Myocyte (in vitro differentiated cells): Measurements from ENCODE around the gene CYP26A1. TPM values are rescaled to one million over a fixed set of nuclear protein-coding genes. Genes with fewer than 3 reads are reported as not detected.

Source experiments
- DNase-seq: peaks from one replicate; pipeline ENCODE4 v3.0.0-alpha.2; 2012; ENCODE audit warnings: low read depth
- total RNA-seq: library from RNA; depleted of rRNA; stranded (reverse); fragments of >200 nt; gene quantifications from 2 replicates; pipeline ENCODE4 v1.2.3, GENCODE V29; 2014

The CYP26A1 gene
- total RNA-seq, 1 donor from 2014 or later = not detected

DNA sequence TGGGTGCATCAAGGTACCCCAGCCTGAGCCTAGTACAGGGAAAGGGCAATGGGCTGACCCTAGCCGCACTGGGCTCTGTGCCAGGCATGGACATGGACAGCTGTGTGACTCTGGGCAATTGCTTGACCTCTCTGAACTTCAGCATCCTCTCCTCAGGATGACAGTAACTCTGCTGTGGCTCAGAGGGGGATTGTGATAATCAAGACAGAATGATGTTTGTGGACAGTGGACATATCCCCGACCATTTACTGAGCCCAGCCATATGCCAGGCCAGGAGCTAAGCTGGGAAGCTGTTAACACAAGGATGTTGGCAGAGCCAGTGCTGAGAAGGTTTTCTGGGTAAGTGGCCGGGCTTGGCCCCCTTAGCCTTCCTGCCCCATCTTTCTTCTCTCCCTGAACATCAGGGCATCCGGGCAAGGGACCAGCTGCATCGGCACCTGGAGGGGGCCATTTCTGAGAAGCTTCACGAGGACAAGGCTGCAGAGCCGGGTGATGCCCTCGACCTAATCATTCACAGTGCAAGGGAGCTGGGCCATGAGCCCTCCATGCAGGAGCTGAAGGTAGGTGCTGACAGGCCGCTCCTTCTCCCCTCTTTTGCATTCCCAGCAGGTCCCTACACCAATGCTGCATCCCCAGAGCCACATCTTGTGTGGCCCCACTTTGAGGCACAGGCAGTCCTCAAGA lies 9.6 kb upstream of the CYP26A1 start:
- DNase-seq = no peak

DNA sequence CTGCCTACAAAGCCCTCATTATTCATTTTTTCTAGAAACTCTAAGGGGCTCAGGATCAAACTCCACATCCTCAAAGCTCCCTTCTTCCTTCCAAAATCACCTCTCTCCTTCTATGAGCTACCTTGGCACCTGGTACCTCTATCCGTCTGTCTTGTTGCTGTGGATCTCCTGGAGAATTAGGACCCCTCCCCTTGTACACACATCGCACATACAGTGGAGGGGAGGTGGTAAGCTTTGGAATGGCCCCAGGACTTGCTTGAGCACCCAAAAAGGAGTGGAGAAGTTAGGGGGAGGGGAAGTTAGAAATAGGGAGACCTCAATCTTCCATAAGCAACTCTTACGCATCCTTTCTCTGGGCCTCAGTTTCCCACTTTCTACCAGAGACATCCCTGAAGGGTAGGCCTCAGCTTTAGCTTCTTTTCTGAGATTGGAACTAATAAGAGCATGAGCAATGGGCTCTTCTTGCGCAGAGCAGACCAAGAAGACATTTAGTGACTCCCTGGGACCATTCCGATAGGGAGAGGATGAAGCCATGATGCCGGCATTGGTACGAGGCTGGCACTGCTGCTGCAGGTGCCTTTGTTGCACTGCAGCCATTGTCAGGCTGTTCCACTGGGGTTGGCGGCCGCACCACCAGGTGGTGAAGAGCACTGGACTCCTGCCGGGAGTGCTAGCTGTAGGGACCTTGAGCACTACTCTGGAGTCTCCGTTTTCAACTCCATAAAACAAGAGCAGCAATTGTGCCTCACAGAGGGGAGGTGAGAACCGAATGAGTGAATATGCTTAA lies 8.6 kb upstream of the CYP26A1 start:
- no peak for DNase-seq

DNA sequence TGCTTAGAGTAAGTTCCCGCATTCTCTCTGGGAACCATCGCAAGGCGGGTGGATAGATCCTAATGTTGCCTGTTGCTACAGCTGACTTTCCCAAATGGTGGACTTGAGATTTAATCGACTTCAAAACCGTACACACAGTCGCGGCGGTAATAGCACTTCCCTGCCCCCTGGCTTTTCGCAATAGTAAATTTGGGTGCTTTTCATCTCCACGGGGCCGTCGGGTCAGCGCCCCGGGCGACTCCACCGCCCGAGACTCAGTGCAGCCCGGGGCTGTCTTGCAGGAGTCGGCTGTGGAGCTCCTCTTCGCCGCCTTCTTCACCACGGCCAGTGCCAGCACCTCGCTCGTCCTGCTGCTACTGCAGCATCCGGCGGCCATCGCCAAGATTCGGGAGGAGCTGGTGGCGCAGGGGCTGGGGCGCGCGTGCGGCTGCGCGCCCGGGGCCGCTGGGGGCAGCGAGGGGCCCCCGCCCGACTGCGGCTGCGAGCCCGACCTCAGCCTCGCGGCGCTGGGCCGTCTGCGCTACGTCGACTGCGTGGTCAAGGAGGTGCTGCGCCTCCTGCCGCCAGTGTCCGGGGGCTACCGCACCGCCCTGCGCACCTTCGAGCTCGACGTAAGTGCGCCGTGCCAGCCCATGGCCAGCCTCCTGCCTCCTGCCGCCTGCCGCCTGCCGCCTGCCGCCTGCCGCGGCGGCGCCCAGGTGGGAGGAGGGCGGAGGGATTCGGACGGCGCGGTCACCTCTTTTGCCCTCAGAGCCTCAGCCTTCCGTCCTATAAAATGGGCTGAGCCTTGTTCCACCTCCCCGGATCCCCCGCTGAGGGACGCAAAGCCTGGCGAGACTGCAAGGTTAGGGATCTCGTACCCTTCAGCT lies 7.8 kb upstream of the CYP26A1 start:
- DNase-seq = no peak

DNA sequence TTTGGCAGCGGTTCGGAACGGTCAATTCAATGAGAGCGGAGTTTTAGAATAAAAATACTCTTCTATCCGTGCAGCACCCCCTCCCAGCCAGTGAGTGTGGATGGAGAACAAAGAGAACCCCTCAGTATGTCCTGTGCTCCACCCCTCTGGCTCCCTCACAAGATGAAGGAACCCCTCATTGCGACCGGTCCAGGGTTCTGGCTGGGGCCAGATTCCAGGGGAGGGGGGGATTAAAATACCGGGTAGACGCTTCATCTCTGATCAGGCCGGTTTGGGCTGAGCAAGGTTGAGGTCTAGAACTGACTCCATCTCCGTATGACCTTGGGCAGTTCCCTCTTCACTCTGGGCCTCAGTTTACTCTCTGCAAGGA lies 7.2 kb upstream of the CYP26A1 start:
- no peak for DNase-seq

DNA sequence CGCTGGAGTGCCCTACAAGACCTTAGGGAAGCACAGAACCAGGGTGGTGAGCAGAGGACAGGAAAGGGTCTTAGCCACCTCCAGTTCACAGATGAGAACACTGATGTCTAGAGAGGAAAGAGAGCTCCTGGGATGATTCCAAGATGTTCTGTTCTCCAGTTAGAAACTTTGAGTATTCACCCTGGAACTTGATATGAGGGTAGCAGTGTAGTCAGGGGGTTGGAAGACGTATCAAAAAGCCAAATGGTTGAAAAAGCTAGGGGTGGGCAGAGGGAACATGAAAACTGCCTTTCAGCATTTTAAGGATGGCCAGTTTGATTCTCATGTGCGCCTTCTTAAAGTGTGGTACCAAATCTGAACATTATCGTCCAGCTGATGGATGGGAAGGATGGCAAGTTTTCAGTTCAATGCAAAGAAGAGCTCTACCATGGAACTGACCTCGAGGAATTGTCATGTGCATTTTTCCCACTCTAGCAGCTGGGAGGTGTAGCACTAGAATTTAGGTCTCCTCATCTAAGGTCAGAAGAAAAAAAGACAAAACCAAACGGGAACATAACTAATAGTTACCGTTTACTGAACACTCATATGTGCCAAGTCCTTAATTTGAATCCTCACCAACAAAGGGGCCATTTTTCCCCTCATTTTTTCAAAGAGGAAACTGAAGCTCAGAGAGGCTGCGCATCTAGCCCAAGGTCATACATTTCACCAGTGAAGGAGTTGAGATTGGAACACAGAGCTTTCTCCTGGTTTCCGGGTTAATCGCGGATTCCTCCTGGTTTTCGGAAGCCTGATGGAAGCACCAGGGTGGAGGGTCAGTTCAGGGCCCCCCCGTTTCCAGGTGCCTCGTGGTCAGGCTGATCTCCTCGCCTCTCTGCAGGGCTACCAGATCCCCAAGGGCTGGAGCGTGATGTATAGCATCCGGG lies 6.0 kb upstream of the CYP26A1 start:
- no peak for DNase-seq

DNA sequence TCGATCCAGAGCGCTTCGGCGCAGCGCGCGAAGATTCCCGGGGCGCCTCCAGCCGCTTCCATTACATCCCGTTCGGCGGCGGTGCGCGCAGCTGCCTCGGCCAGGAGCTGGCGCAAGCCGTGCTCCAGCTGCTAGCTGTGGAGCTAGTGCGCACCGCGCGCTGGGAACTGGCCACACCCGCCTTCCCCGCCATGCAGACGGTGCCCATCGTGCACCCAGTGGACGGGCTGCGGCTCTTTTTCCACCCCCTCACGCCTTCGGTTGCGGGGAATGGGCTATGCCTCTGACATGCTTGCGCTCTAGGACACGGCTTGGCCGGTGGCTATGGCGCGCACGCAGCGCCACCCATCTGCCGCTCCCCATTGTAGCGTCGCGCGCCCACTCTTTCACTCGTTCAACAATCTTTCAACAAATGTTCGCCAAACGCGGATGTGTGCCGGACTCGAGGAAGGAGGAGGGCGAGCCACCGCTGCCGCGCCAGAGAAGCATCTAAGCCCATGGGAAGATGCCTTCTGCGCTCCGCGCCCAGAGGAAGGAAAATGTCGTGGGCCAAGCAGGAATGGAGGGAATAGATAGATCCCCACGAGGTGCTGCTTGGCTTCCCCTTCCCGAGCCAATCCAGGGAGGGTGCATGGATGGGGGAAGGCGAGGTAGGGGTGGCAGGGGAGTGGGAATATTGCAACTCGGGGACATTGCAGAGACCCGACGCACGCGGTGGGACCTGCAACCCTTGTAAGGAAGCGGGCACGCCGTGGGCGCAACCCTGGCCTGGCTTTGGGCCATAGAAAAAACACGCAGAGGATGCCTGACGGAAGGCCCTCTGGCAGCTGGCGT lies 5.1 kb upstream of the CYP26A1 start:
- no peak for DNase-seq

DNA sequence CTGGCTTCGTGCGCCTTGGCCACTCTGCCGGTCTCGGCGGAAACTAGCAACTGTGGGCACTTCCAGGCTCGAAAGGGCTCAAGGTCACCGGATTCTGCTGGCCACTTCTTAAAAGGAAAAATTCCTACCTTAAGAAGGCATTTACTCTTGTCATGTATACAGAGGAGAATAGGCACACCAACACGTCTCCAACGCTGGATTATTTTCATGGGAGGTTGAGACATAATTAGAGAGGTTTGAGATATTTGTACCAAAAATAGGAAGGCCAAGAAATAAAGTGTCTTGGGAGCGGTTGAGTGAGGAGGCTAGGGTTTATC lies 4.5 kb upstream of the CYP26A1 start:
- DNase-seq = no peak

DNA sequence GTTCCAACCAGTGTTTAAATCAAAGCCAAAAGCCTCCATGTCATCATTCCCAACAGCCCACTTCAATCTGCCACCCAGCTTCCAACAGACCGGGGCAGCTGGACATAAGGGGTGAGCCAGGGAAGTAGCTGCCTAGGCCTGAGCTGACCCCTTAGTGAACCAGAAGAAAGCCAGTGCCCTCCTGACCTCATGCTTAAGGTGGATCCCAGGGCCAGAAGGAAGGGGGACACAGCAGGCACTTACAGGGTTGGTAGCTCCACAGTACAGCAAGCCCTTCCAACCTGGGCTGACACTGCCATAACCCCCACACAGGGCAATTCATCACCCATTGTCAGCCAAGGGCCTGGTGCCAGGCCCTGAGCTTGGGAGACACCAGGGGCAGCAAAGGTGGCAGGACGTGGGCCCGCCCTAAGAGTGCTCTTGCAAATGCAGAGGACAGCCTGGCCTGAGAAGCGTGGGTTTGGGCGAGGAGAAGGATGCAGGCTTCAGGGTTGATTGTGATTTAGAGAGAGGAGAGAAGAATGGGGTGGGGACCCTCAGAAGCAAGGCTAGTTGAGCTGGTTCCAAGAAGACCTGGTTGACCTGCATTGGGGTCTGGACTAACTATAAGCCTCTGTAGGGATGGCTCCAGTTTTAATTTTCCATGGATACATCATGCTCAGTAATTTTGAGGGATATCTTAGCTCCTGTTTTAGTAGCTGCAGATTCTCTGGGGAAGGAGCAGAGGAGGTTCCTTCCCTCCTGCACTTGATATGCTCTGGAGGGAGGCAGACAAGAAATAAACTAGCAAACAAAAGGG lies 3.1 kb upstream of the CYP26A1 start:
- no peak for DNase-seq

DNA sequence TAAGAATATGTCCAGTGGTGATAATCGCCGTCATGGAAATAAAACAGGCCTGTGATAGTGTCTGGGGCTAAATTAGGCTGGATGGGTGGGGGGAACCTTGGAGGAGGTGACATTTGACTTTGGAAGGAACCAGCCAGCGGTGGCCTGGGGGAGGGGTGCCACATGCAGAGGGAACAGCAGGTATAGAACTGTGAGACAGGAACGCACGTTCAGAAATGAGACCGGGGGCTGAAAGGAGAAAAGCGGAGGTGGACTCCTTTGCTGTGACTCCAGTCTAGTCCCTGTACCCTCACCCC lies 2.6 kb upstream of the CYP26A1 start:
- no peak for DNase-seq

DNA sequence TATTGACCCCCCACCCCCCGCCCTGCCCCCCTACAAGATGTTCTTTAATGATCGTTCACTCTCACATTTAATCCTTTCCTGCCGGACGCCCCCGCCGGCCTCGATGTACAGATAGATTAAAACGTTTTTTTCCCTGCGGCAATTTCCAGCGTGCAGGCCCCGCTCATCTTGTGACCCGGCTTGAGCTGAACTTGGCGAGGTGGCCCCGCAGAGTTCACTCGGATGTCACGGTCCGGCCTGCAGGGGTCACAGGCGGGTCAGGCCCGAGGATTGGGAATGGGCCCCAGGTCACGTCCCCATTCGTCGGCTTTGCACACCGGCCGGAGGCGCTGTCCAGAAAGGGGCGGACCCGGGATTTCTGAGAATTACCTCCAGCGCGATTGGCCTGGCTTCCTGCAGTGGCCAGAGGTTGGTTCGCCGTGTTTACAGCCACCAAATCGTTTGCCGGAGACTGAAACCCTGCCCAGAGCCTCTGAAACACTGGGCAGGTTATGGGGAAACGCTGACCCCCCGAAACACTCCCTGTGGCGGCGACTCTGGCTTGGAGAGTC lies 1.9 kb upstream of the CYP26A1 start:
- DNase-seq = no peak

DNA sequence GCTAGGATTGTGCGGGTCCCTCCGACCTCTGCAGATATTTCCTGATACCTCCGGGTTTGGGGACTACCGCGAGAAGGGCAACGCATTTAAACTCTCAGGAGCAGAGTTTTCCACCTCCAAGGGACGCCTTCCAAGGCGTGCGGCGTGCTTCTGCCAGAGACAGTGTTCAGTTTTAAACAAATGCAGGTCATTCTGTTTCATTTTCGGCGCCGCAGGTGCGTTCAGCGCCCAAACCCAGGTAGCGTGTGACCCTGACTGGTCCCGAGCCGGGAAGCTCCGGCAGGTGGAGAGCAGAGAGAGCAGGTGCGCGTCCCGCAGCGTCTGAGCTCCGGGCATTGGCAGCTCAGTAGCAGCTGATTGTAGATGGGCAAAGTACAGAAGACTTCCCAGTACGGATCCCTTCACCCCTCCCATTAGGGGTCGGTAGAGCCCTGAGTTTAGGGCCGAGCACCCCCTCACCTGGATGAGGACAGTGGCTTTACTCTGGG lies 1.4 kb upstream of the CYP26A1 start:
- no peak for DNase-seq

DNA sequence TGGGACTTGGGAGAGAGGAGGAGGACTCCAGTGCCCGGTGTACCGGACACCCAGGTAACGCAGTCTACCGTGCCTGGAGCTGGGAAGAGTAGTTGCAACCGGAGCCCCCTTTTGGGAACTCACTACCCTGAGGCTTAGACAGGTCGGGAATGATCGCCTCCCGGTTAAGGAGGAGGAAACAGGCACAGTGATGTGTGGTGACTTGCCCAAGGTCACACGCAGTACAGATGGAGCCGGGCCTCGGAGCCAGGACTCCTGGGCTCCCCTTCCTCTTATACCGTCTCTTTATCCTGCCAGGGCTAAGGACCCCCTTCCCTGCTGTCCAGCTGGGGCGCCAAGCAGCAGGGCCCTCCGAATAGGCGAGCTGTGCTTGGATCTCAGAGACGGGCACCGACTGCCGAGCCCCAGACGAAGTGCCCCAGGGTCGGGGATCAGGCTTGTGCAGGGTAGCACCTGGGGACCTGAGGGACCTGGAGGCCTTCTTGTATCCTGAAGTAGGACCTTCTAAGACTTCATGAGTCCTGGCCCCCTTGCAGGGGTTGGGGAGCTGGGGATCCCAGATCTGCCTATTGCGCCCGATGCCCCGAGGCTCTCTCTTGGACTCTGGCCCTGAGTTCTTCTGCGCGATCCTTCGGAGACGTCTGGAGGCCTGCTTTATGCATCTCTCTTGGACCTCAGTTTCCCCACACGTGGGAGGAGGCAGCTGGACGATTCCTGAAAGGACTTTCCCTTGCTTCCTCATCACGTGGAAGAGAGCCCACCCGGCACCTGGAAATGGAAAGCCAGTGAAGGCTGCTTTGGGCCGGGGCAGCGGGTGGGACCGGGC lies 767 bp upstream of the CYP26A1 start:
- no peak for DNase-seq

DNA sequence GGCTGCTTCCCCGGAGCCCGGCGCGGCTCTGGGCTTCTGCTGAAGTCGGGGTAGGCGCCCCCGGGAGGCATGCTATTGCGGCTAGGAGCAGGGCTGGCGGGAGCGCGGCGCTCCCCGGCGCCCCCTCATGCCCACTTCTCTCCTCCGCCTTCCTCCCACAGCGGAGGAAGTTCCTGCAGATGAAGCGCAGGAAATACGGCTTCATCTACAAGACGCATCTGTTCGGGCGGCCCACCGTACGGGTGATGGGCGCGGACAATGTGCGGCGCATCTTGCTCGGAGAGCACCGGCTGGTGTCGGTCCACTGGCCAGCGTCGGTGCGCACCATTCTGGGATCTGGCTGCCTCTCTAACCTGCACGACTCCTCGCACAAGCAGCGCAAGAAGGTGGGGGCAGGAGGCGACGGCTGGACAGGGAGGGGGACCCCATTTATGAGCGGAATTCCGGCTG lies 479 bp downstream of the CYP26A1 start:
- DNase-seq = no peak

DNA sequence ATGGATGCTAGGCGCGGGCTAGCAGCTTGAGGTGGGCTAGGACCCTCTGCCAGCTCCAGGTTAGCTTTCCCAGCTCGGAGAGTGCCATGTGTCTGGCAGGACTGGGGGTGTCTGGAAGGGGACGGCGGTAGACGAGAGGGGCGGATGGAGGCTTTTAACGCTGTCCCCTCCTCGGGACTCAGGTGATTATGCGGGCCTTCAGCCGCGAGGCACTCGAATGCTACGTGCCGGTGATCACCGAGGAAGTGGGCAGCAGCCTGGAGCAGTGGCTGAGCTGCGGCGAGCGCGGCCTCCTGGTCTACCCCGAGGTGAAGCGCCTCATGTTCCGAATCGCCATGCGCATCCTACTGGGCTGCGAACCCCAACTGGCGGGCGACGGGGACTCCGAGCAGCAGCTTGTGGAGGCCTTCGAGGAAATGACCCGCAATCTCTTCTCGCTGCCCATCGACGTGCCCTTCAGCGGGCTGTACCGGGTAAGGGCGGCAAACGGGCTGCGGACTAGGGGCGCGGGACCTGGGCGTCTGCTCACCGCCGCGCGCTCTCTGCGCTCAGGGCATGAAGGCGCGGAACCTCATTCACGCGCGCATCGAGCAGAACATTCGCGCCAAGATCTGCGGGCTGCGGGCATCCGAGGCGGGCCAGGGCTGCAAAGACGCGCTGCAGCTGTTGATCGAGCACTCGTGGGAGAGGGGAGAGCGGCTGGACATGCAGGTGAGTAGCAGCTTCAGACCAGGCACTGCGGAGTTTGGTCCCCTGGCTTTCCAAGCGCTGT lies 1.1 kb downstream of the CYP26A1 start:
- DNase-seq = no peak

DNA sequence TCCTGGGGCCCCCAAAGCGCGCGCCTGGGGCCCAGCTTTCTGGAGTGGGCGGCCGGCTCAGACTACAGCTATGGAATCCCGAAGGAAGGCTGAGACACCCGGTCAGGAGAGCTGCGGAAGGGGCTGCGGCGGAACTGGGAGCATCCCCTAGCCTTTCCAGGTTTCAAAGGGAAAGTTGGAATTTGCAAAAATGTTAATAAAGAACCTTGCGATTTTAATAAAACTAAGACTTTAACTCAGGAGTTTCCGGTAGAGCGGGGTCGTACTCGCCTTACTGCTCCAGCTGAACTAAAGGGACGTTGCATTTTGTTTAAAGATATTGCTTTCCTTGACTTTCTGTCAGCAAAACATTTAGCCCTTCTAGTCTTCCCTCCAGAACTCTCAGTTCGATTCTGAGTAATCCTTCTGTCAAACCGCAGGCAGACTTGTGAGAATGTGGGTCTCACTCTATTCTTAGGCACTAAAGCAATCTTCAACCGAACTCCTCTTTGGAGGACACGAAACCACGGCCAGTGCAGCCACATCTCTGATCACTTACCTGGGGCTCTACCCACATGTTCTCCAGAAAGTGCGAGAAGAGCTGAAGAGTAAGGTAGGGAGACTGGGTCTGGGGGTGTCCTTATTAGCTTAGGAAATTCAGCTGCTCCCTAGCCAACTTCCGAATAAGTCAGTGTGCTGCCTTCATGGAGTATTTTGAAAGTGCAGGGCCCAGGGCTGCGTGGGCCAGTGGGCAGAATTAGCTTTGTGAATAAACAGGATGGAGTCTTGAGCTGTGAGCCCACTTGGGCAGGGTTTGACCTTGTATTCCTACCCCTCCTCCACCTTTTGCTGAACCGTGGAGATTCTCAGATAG lies 1.9 kb downstream of the CYP26A1 start:
- DNase-seq = no peak

DNA sequence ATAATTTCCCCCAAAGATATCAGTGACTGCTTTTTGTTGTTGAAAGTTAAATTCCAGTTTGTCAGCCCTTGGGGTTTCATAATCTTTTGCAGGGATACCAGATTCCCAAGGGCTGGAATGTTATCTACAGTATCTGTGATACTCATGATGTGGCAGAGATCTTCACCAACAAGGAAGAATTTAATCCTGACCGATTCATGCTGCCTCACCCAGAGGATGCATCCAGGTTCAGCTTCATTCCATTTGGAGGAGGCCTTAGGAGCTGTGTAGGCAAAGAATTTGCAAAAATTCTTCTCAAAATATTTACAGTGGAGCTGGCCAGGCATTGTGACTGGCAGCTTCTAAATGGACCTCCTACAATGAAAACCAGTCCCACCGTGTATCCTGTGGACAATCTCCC lies 3.2 kb downstream of the CYP26A1 start:
- DNase-seq = no peak
